Aorta (tissue), 5 donors: ENCODE data around the gene KRTAP2-3. TPM values are rescaled to one million over a fixed set of nuclear protein-coding genes. Genes with fewer than 3 reads are reported as not detected.
"Not testable (repeated sequence)": the region's sequence is repeated elsewhere in the genome, so short reads cannot be mapped to it uniquely, and the experiment has no call there.

ENCODE experiments used
- ATAC-seq: fragments of 200-7000 bp; cut with Tn5 transposase; one replicate; pipeline ENCODE4 v1.9.1; 2022; ENCODE audit warnings: moderate library complexity; ENCODE audit not compliant: low FRiP score
- DNase-seq, 2 donors: peaks; one replicate each; pipeline ENCODE4 v3.0.0-alpha.2; 2020
- H3K27ac ChIP-seq, 2 donors: one replicate each; pipeline ENCODE4 v1.5.1; 2013; ENCODE audit warnings: low read length in 2 of 2, mild to moderate bottlenecking in 2 of 2, moderate library complexity in 2 of 2, control low read depth in 1 of 2, inconsistent platforms in 1 of 2, low read depth in 1 of 2
- H3K27me3 ChIP-seq, 2 donors: one replicate each; pipeline ENCODE4 v1.6.1; 2013; ENCODE audit warnings: control low read depth in 1 of 2, low read length in 1 of 2, mild to moderate bottlenecking in 1 of 2, moderate library complexity in 1 of 2; ENCODE audit not compliant: insufficient read depth in 2 of 2, control insufficient read depth in 1 of 2
- H3K36me3 ChIP-seq, 2 donors: one replicate each; pipeline ENCODE4 v1.6.1; 2013; ENCODE audit warnings: control low read depth in 1 of 2, low read length in 1 of 2, mild to moderate bottlenecking in 1 of 2; ENCODE audit not compliant: insufficient read depth in 2 of 2, control insufficient read depth in 1 of 2
- H3K4me1 ChIP-seq, 2 donors: one replicate each; pipeline ENCODE4 v1.6.1; 2013; ENCODE audit warnings: low read length in 2 of 2, control low read depth in 1 of 2, mild to moderate bottlenecking in 1 of 2, moderate library complexity in 1 of 2; ENCODE audit not compliant: insufficient read depth in 2 of 2, control insufficient read depth in 1 of 2
- H3K4me3 ChIP-seq, 2 donors: one replicate each; pipeline ENCODE4 v1.5.1; 2013; ENCODE audit warnings: low read length in 2 of 2, control low read depth in 1 of 2, mild to moderate bottlenecking in 1 of 2
- H3K9me3 ChIP-seq: one replicate; pipeline ENCODE4 v1.6.1; 2013; ENCODE audit warnings: mild to moderate bottlenecking, low read length; ENCODE audit not compliant: control insufficient read depth
- WGBS, 2 donors: extraction: QIAGEN DNeasy Blood & Tissue Kit; methylation state at CpG; one replicate each; pipeline ENCODE4 v1.1.7; 2013; 5-methylcytosine and 5-hydroxymethylcytosine counted together
- intact Hi-C, 2 donors: fragments of 100-400 bp; cut with DNase I; formaldehyde crosslinking; loops; one replicate each; pipeline versions ENCODE4 v1.14.2 to v1.15.0; 2022
- long read RNA-seq, 2 donors: library from polyadenylated mRNA; unstranded; transcript quantifications; one replicate each; pipeline ENCODE4 v2.0.0, GENCODE V29; 2020 to 2021
- polyA plus RNA-seq, 2 donors: library from polyadenylated mRNA; stranded (reverse); fragments of 200-250 nt; gene quantifications; one replicate each; pipeline ENCODE4 v1.2.3, GENCODE V29; 2013
- total RNA-seq, 2 donors: library from RNA; stranded (reverse); fragmentation: NEBNext Ultra II Directional; extraction: Animal tissue kit (Norgen Biotek cat#: 25700); gene quantifications; one replicate each; pipeline ENCODE4 v1.2.1, GENCODE V29; 2021
- donor health status: healthy with polysubstance abuse.
- donor health status: Bipolar disorder and iron deficiency.
- donor health status: DM: no; HTN: no; CAD: no.
- donor health status: DM: no; HTN: no; CAD: no.
- donor health status: DM: yes; HTN: yes; CAD: no.

Gene KRTAP2-3, protein sequence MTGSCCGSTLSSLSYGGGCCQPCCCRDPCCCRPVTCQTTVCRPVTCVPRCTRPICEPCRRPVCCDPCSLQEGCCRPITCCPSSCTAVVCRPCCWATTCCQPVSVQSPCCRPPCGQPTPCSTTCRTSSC
- total RNA-seq: not detected
- polyA plus RNA-seq: not detected
- long read RNA-seq, donor 1: 0 reads
- long read RNA-seq, donor 2: 0 reads

DNA sequence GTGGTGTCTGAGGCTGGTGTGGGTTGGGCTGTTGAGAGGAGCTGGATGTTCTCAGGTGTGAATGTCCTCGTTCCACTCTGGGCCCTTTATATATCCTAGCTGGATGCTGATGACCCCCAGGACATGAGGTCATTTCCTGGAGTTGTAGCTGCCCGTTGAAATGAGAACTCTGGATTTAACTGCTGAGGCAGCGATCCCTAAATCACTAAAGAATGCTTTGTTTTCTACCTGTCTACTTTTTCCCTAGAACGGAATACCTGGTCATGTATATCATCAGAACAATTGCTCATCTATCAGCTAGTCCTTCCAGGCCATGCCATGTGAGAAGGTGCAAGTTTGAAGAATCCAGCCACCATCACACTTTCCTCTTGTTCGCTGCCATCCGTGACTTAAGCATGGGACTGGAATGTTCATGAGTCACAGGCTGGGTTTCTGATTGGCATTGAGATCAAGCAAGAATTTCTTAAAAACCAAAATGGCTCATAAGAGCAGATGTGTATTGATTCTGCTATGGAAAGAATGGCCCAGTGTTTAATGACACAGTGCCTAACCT is at the start of gene KRTAP2-3:
KRTAP2-3 (minus strand) TSS at position 63 of the 553 bp plus-strand sequence. CDS start 64 bp downstream, outside the sequence.
- H3K36me3 ChIP-seq: no peaks in the 10 kb centered on the region
- H3K4me1 ChIP-seq: no peaks in the 10 kb centered on the region
- intact Hi-C loops: no loop called here
- H3K27ac ChIP-seq: no peak within 1 kb of the TSS
- no peak within 1 kb of the TSS for H3K4me3 ChIP-seq
- H3K27me3 ChIP-seq: no peaks in the 10 kb centered on the region
- ATAC-seq: no peak
- 47 to 55% methylated on average over 6 of the region's 6 CpGs for WGBS, 2 donors
- H3K9me3 ChIP-seq: no peaks in the 10 kb centered on the region
- no peak for DNase-seq

DNA sequence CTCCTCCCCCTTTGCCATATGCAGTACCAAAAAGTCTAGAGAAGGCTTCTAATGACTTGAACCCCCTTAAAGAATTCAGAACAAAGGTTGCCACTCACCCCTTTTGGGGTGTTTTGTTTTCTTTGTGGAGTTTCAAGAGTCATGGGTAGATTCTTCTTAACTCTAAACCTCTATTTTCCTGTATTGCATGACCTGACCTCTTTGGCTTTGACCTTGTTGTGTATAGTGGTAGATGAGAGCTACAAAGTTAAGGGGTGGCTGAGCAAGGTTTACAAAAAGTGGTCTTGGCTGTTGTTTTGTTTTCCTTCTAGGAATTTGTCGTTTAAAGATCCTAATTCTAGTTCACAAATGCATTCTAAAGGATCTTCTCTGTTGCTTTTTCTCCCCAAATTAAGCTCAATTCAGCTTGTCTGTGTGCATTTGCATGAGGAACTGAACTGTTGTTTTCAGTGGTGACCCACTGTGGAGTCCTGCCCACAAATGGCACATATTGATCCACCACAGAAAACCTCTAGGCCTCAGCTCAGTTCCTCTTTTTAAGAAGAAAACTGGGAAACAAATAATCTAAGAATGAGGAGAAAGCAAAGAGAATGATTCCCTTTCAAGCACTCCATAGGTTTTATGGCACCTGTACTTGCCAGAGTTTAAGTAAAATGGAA is 48.9 kb upstream of the KRTAP2-3 start:
- H3K4me3 ChIP-seq, H3K27ac ChIP-seq, DNase-seq, H3K36me3 ChIP-seq, H3K27me3 ChIP-seq, H3K9me3 ChIP-seq, intact Hi-C loops, ATAC-seq, H3K4me1 ChIP-seq: not testable (repeated sequence)
- 0 to 17% methylated on average over 1 of the region's 1 CpG for WGBS, 2 donors

DNA sequence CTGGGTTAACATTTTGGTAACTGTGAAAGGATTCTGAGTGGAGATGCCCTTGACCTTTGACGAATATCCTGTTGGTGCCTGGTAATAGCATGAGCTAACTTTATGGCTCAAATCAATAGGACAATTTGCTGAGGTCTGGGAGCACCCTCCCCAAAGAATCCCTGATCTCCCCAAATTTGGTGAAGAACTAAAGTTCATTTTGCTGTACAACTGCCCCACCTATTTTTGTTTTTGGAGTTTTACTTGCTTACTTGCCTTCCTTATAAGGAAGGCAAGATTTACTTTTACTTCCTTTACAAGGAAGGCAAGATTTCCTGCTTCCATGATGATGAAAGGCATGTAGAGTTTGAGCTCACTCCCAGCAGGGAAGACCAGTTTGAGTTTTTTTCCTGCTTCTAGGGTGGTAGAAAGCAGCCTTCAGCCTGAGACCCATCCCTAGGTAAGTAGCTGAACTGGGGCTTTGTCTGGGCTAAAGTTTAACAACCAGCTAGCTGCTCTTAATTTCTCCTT is 48.1 kb upstream of the KRTAP2-3 start:
- 63 to 69% methylated on average over 1 of the region's 1 CpG for WGBS, 2 donors
- Histone ChIP-seq H3K27ac (no peak overlapping the region), H3K9me3 (peaks cover 1% of the 10 kb centered on the region), H3K36me3 (no peaks in the 10 kb centered on the region), H3K27me3 (no peaks in the 10 kb centered on the region), H3K4me1 (no peaks in the 10 kb centered on the region), H3K4me3 (no peak overlapping the region)
- ATAC-seq (no peak), DNase-seq (no peak)
- intact Hi-C loops: no loop called here

DNA sequence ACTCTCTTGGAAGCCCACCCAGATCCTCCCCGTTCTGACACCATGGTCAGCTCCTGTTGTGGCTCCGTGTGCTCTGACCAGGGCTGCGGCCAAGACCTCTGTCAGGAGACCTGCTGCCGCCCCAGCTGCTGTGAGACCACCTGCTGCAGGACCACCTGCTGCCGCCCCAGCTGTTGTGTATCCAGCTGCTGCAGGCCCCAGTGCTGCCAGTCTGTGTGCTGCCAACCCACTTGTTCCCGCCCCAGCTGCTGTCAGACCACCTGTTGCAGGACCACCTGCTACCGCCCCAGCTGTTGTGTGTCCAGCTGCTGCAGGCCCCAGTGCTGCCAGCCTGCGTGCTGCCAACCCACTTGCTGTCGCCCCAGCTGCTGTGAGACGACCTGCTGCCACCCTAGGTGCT is 45.4 kb upstream of the KRTAP2-3 start, which contains the start of gene KRTAP4-9:
KRTAP4-9 (plus strand) TSS at position 43 of the 400 bp plus-strand sequence; CDS start at position 43, 0 bp downstream.
- H3K27me3 ChIP-seq, H3K4me1 ChIP-seq, H3K9me3 ChIP-seq, DNase-seq, ATAC-seq, intact Hi-C loops, H3K4me3 ChIP-seq, H3K36me3 ChIP-seq, H3K27ac ChIP-seq: not testable (repeated sequence)
- 49 to 64% methylated on average over 8 to 10 of the region's 10 CpGs for WGBS, 2 donors

DNA sequence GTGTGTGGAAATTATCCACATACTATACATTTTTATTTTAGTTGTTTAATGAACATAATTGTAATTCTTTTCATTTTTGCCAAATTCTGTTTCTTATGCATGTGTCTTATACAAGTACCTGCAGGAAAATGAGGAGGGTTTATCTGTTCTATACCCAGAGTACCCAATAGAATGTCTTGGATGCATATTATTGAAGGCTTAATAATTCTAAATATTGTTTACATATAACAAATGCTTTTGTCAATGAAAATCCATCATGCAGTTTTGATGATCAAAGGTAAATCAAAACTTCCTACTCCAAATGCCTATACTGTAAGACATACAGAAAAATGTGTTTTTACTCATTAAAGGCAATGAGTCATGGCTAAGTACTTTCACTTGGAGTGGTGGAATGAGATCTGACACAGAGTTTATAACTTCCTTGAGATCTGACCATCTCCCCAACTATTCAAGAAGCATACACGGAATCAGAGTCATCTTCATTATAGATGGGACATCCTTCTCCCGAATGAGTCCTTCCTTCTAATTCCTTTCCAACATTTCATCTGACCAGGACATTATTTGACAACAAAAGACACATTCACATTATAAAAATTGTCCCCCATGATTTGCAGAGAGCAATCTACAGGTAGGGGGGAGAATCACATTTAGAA is 44.6 kb upstream of the KRTAP2-3 start:
- ATAC-seq, H3K9me3 ChIP-seq, H3K4me3 ChIP-seq, intact Hi-C loops, H3K36me3 ChIP-seq, H3K4me1 ChIP-seq, DNase-seq, H3K27ac ChIP-seq, H3K27me3 ChIP-seq: not testable (repeated sequence)
- 59 to 69% methylated on average over 2 of the region's 2 CpGs for WGBS, 2 donors

DNA sequence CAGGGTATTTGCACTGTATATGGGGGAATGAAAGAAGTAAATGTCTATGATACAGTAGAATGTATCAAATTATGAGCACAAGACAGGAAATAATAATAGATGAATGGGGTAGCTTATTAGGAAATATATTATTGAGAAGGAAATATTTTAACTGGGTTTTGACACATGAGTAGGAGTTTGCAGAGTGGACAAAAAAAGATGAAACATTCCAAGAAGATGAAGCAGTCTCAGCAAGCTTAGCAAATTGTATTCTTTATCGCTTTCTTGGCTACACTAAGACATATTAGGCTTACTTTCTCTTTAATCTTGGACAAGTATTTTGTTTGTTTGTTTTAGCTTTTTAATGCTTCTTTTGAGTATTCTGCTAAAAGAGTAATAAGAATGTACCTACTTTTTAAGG is 44.0 kb upstream of the KRTAP2-3 start:
- intact Hi-C loops: no loop called here

DNA sequence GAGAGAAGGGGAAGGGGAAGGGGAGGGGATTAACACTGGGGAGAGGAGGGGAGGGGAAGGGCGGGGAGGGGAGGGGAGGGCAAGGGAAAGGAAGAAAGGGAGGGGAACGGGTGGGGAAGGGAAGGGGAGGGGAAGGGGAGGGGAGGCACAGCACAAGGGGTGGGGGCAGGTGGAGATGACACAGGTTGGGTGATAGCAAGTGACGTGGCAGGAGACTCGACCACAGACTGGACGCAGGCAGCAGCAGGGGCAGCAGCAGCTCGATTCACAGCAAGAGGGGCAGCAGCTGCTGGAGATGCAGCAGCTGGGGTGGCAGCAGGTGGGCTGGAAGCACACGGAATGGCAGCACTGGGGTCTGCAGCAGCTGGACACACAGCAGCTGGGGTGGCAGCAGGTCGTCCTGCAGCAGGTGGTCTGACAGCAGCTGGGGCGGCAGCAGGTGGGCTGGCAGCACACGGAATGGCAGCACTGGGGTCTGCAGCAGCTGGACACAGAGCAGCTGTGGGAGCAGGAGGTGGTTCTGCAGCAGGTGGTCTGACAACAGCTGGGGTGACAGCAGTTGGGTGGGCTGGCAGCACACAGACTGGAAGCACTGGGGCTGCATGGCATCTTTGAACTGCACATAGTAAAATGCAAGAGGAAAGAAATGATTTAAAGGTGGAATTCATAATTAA is 41.8 kb upstream of the KRTAP2-3 start, which contains the start of gene KRTAP4-16:
KRTAP4-16 (minus strand) TSS at position 624 of the 674 bp plus-strand sequence; CDS start at position 624, 0 bp downstream.
- Histone ChIP-seq H3K27ac (no peak within 1 kb of the TSS), H3K36me3 (no peaks in the 10 kb centered on the region), H3K4me1 (no peaks in the 10 kb centered on the region), H3K27me3 (no peaks in the 10 kb centered on the region), H3K9me3 (peaks cover 1% of the 10 kb centered on the region), H3K4me3 (no peak within 1 kb of the TSS)
- DNase-seq (no peak), ATAC-seq (no peak)
- intact Hi-C loops: no loop called here
- WGBS, 2 donors: 47% methylated on average over 8 to 10 of the region's 10 CpGs

More for the DNA sequence above, 44.0 kb upstream of the KRTAP2-3 start:
- 87 to 88% methylated on average over 1 of the region's 1 CpG for WGBS, 2 donors
- Histone ChIP-seq H3K4me3 (no peak overlapping the region), H3K27me3 (no peaks in the 10 kb centered on the region), H3K4me1 (no peaks in the 10 kb centered on the region), H3K27ac (no peak overlapping the region), H3K9me3 (peaks cover 3% of the 10 kb centered on the region), H3K36me3 (no peaks in the 10 kb centered on the region)
- ATAC-seq: no peak
- DNase-seq: no peak
